ENCODE measurements around the gene BICDL1.

The BICDL1 gene

DNA sequence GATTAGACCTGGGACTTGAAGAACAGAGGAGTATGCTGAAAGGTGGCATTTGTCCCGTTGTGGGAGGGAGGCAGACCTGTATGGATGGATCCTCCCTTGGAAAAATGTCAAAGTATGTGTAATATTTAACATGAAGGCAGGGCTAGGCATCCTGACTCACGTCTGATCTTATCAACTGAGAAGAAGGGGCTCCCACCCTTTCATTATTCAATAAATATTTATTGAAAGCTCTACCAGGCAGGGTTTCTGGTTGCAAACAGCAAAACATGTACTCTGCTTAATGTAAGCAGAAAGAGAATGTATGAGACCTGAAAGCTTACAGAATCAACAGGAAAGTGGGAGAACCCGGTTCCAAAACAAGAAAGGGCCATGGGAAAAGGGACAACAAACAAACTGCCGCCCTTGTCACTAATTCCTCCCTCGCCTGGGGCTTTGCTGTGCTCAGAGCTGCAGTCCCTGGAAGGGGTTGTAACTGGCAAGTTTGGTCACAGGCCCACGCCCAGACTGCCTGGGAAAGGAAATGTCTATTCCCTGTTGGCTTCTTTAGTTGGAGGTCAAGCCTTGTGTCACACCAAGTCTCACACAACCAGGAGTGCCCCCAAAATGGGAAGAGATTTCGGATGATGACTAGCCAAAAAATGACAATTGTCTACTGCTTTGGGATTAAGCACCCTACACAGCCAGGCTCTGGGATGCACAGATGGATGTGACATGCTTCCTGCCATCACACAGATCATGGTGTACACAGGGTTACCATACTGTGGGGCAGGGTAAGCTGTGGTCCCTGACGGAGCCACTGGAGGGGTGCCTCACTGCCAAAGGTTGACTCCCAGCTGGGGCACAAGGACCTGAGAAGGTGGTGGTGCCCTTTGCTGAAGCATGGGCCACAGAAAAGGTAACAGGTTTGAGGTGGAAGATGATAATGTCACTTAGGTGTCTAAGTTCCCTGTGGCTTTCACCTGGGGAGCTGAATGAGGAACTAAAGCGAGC lies 90.7 kb downstream of the BICDL1 start:
- WGBS (ENCODE audit: insufficient coverage, insufficient read length): no CpG with 5 or more reads among the region's 9 CpGs
- Histone ChIP-seq H3K27ac (ENCODE audit: low read length) (no peak overlapping the region), H3K9me3 (ENCODE audit: control insufficient read depth, insufficient read depth, low read length) (no peaks in the 10 kb centered on the region), H3K4me3 (ENCODE audit: low read length) (no peak overlapping the region), H3K27me3 (ENCODE audit: control insufficient read depth, insufficient read depth, low read length) (no peaks in the 10 kb centered on the region), H3K4me1 (ENCODE audit: control insufficient read depth, insufficient read depth, low read length) (no peaks in the 10 kb centered on the region; the same call in 1 of the 2 replicates), H3K36me3 (ENCODE audit: control insufficient read depth, insufficient read depth, low read length) (0 out of 2 replicates have a peak, but pooled peaks cover 3% of the 10 kb centered on the region)
- no peak for DNase-seq (ENCODE audit: low read depth, low spot score)

DNA sequence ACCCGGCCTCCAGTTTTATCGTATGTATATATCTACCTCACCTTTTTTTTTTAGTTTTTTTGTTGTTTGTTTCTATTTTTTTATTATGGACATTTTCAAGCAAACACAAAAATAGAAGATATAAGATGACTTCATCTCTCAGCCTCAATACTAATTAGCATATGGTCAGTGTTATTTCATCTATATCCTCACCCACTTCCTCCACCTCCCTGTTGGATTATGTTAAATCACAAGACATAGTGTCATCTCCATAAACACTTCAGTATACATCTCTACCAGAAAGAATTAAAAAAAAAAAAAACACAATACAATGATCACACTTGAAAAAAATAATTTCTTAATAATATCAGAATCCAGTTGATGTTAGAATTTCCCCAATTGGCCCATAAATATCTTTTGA lies 92.6 kb downstream of the BICDL1 start:
- no peak for DNase-seq (ENCODE audit: low read depth, low spot score)
- Histone ChIP-seq H3K4me3 (ENCODE audit: low read length) (no peak overlapping the region), H3K9me3 (ENCODE audit: control insufficient read depth, insufficient read depth, low read length) (no peaks in the 10 kb centered on the region), H3K36me3 (ENCODE audit: control insufficient read depth, insufficient read depth, low read length) (0 out of 2 replicates have a peak, but pooled peaks cover 3% of the 10 kb centered on the region), H3K27me3 (ENCODE audit: control insufficient read depth, insufficient read depth, low read length) (no peaks in the 10 kb centered on the region), H3K27ac (ENCODE audit: low read length) (no peak overlapping the region), H3K4me1 (ENCODE audit: control insufficient read depth, insufficient read depth, low read length) (no peaks in the 10 kb centered on the region; the same call in 1 of the 2 replicates)
- WGBS (ENCODE audit: insufficient coverage, insufficient read length): no CpG with 5 or more reads among the region's 2 CpGs

DNA sequence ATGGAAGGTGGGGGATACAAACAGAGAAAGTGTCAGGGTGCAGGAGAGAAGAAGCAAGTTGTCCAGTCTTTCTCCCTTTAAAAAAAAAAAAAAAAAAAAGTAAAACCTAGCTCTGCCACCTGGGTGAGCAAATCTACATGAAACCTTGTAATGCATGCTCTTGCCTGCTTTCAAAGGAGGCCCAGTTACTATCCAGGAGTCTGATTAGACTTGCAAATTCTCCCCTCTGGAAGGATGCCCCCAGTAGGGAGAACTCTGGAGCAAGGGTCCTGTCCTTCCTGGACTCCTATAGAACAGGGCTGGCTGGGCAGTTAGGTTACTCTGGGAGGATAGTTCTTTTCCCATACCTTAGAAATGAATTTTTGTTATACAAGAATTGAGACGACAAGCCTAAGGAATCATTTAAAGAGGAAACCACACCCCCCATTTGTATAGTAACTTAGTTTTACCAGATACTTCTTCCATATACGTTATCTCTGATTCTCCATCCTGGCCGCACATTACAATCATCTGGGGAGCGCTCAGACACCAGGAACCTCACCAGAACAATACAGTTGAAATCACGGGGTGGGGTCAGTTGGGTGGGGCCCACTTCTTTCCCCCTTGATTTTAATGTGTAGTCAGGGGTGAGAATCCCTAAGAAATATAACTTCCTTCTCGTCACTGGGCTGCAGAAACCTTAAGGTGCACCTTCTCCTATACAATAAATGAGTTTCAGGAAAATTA lies 97.0 kb downstream of the BICDL1 start:
- H3K4me1 ChIP-seq (ENCODE audit: control insufficient read depth, insufficient read depth, low read length): no peaks in the 10 kb centered on the region; the same call in 1 of the 2 replicates
- no peak overlapping the region for H3K4me3 ChIP-seq (ENCODE audit: low read length)
- H3K9me3 ChIP-seq (ENCODE audit: control insufficient read depth, insufficient read depth, low read length): no peaks in the 10 kb centered on the region
- no peak for DNase-seq (ENCODE audit: low read depth, low spot score)
- H3K27me3 ChIP-seq (ENCODE audit: control insufficient read depth, insufficient read depth, low read length): no peaks in the 10 kb centered on the region
- H3K27ac ChIP-seq (ENCODE audit: low read length): no peak overlapping the region
- 0 out of 2 replicates have a peak, but pooled peaks cover 2% of the 10 kb centered on the region for H3K36me3 ChIP-seq (ENCODE audit: control insufficient read depth, insufficient read depth, low read length)
- WGBS (ENCODE audit: insufficient coverage, insufficient read length): no CpG with 5 or more reads among the region's 6 CpGs

DNA sequence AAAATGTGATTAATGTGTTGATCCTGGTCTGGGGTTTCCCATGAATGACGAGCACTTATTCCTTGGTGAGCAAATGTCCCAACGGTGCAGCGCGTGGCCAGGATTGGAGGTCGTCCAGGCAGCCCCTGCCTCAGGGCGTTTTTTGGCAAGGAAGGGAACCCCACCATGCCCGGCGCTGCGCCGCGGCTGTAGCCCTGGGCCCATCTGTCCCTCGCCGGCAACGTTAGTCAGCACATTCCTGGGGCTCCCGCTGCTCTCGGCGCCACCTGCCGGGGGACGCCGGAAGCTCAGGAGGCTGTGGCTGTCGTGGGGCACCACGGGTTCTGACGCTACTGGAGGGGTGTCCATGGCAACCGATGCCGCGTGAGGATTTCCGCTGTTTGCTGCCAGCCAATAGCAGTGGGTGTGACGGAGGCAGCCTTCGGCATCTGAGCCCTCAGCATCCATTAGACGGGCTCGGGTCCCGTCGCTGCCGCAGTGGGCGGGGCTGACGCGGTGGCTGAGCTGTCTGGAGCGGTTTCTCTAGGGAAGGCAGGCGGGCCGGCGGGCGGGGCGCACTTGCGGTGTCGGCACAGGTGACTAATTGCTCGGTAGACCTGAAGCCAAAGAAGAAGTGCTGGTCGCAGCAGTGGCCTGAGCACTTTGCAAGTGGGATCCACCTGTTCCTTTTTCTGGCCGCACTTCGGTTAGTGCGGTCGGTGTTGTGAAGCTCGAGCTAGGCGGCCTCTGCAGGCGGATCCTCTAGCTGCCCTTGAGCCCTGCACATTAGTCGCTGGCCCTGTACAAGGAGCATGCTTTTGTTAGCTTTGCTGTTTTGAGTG lies 98.0 kb downstream of the BICDL1 start:
- peak overlapping the region; percentile 11; the same call in 1 of the 2 replicates for H3K4me3 ChIP-seq (ENCODE audit: low read length)
- H3K9me3 ChIP-seq (ENCODE audit: control insufficient read depth, insufficient read depth, low read length): no peaks in the 10 kb centered on the region
- no peaks in the 10 kb centered on the region for H3K27me3 ChIP-seq (ENCODE audit: control insufficient read depth, insufficient read depth, low read length)
- DNase-seq (ENCODE audit: low read depth, low spot score): peak; percentile 100
- 0 out of 2 replicates have a peak, but pooled peaks cover 2% of the 10 kb centered on the region for H3K36me3 ChIP-seq (ENCODE audit: control insufficient read depth, insufficient read depth, low read length)
- no peaks in the 10 kb centered on the region; the same call in 1 of the 2 replicates for H3K4me1 ChIP-seq (ENCODE audit: control insufficient read depth, insufficient read depth, low read length)
- no CpG with 5 or more reads among the region's 55 CpGs for WGBS (ENCODE audit: insufficient coverage, insufficient read length)
- H3K27ac ChIP-seq (ENCODE audit: low read length): no peak overlapping the region

DNA sequence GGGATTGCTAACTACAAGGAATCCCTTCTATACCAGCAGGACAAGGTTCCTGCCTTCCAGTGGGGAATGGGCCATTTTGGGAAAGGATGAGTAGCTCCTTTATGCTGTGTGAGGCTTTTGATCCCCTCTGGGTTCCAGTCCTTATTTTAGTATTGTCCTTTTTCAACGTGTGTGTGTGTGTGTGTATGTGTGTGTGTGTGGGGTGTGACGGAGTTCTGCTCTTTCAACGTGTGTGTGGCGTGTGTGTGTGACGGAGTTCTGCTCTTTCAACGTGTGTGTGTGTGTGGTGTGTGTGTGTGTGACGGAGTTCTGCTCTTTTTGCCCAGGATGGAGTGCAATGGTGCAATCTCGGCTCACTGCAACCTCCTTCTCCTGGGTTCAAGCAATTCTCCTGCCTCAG lies 100.1 kb downstream of the BICDL1 start:
- Histone ChIP-seq H3K36me3 (ENCODE audit: control insufficient read depth, insufficient read depth, low read length) (0 out of 2 replicates have a peak, but pooled peaks cover 2% of the 10 kb centered on the region), H3K27ac (ENCODE audit: low read length) (no peak overlapping the region), H3K4me1 (ENCODE audit: control insufficient read depth, insufficient read depth, low read length) (peaks cover 10% of the 10 kb centered on the region), H3K27me3 (ENCODE audit: control insufficient read depth, insufficient read depth, low read length) (no peaks in the 10 kb centered on the region), H3K9me3 (ENCODE audit: control insufficient read depth, insufficient read depth, low read length) (no peaks in the 10 kb centered on the region), H3K4me3 (ENCODE audit: low read length) (no peak overlapping the region)
- no CpG with 5 or more reads among the region's 8 CpGs for WGBS (ENCODE audit: insufficient coverage, insufficient read length)
- no peak for DNase-seq (ENCODE audit: low read depth, low spot score)

DNA sequence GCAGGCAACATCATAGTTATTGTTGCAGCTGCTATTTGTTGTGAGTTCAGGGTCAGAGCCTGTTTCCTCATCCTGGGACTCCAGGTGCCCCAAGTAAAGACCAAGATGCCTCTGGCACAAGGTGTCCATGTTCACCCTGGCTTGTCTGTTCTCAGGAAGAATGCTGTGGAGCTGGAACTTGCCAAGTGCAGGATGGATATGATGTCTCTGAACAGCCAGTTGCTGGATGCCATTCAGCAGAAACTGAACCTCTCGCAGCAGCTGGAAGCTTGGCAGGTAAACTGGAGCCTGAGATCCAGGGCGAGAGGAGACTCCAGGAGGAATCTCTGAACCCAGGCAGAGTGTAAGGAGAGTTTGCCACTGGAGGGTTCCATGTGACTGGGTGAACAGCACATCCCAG lies 100.8 kb downstream of the BICDL1 start:
- peaks cover 13% of the 10 kb centered on the region for H3K4me1 ChIP-seq (ENCODE audit: control insufficient read depth, insufficient read depth, low read length)
- H3K36me3 ChIP-seq (ENCODE audit: control insufficient read depth, insufficient read depth, low read length): 0 out of 2 replicates have a peak, but pooled peaks cover 2% of the 10 kb centered on the region
- no peaks in the 10 kb centered on the region for H3K27me3 ChIP-seq (ENCODE audit: control insufficient read depth, insufficient read depth, low read length)
- no peak overlapping the region for H3K4me3 ChIP-seq (ENCODE audit: low read length)
- WGBS (ENCODE audit: insufficient coverage, insufficient read length): no CpG with 5 or more reads among the region's 2 CpGs
- no peaks in the 10 kb centered on the region for H3K9me3 ChIP-seq (ENCODE audit: control insufficient read depth, insufficient read depth, low read length)
- no peak for DNase-seq (ENCODE audit: low read depth, low spot score)
- no peak overlapping the region for H3K27ac ChIP-seq (ENCODE audit: low read length)

GRCh38 chr12:120090206-120090605 lies 101.2 kb downstream of the BICDL1 start:
- H3K4me3 ChIP-seq (ENCODE audit: low read length): no peak overlapping the region
- H3K36me3 ChIP-seq (ENCODE audit: control insufficient read depth, insufficient read depth, low read length): 0 out of 2 replicates have a peak, but pooled peaks cover 2% of the 10 kb centered on the region
- no peak for DNase-seq (ENCODE audit: low read depth, low spot score)
- H3K27me3 ChIP-seq (ENCODE audit: control insufficient read depth, insufficient read depth, low read length): no peaks in the 10 kb centered on the region
- H3K9me3 ChIP-seq (ENCODE audit: control insufficient read depth, insufficient read depth, low read length): no peaks in the 10 kb centered on the region
- no CpG with 5 or more reads among the region's 3 CpGs for WGBS (ENCODE audit: insufficient coverage, insufficient read length)
- H3K27ac ChIP-seq (ENCODE audit: low read length): no peak overlapping the region
- peaks cover 13% of the 10 kb centered on the region for H3K4me1 ChIP-seq (ENCODE audit: control insufficient read depth, insufficient read depth, low read length)

DNA sequence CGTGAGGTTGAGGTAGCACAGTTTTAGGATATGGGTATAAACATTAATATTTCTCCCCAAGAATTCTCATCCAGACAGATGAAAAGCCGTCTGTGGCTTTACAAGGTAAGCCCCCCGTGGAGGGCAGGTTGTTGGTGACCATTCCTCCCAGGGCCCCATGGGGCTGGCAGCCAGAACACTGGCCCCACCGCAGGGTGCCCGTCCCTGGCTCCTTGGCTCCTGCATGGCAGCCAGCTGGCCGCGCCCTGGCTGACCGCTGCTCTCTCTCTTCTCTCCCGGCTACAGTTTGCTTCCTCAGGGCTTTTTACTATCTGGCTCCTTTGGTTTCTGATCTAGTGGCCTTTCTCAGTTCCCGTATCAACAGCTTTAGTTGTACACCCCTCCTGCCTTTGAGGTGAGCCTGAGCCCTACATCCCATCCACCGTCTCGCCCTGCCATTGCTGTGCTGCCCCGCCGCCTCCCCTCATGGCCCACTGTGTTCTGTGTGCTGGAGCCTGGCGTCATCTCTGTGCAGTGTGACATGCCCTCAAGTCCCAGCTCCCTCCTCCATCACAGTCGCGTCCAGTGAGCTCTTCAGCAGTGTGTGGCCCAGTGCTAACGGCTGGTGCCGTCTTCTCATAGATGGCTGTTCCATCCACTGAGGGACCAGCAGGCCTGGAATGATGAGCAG lies 101.7 kb downstream of the BICDL1 start:
- DNase-seq (ENCODE audit: low read depth, low spot score): no peak
- WGBS (ENCODE audit: insufficient coverage, insufficient read length): no CpG with 5 or more reads among the region's 19 CpGs
- Histone ChIP-seq H3K27ac (ENCODE audit: low read length) (no peak overlapping the region), H3K4me3 (ENCODE audit: low read length) (no peak overlapping the region), H3K9me3 (ENCODE audit: control insufficient read depth, insufficient read depth, low read length) (no peaks in the 10 kb centered on the region), H3K36me3 (ENCODE audit: control insufficient read depth, insufficient read depth, low read length) (0 out of 2 replicates have a peak, but pooled peaks cover 2% of the 10 kb centered on the region), H3K4me1 (ENCODE audit: control insufficient read depth, insufficient read depth, low read length) (peaks cover 16% of the 10 kb centered on the region), H3K27me3 (ENCODE audit: control insufficient read depth, insufficient read depth, low read length) (no peaks in the 10 kb centered on the region)

DNA sequence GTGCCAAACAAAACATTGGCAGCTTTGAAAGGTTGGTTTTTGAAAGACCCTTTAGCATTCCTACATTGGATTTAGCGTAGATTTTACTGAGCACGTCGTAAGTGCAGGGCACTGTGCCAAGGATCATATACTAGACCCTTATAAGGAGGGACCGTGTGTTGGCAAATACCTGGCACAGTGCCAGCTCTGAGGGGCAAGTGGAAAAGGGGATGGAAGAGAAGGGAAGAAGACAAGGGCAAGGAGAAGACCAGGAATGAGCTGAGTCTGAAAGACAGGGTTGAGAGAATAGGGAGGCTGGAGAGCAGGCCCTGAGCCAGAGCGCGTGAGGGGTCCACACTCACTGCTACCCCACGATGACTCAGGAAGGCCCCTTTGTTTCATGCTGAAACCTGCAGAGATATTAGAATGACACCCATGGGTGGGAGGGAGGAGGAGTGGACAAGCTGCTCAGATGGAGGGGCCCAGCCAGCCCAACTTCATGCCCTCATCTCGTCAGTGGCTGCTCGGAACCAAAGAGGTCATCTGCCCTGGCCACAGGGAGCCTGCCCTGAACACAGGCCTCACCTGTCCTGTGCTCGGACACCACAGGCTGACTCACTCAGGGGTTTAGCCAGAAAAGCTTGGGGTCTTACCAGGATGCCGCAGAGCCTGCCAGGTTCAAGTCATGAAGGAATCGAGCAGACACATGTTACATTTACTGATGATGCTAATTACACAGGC lies 102.5 kb downstream of the BICDL1 start:
- Histone ChIP-seq H3K27me3 (ENCODE audit: control insufficient read depth, insufficient read depth, low read length) (no peaks in the 10 kb centered on the region), H3K4me1 (ENCODE audit: control insufficient read depth, insufficient read depth, low read length) (peaks cover 16% of the 10 kb centered on the region), H3K4me3 (ENCODE audit: low read length) (no peak overlapping the region), H3K27ac (ENCODE audit: low read length) (no peak overlapping the region), H3K9me3 (ENCODE audit: control insufficient read depth, insufficient read depth, low read length) (no peaks in the 10 kb centered on the region), H3K36me3 (ENCODE audit: control insufficient read depth, insufficient read depth, low read length) (peaks cover 4% of the 10 kb centered on the region; the same call in 1 of the 2 replicates)
- WGBS (ENCODE audit: insufficient coverage, insufficient read length): no CpG with 5 or more reads among the region's 12 CpGs
- no peak for DNase-seq (ENCODE audit: low read depth, low spot score)

Measured in iPS DF 6.9 (cell line).